SKM-1 treated with dmso at 0.1 percent for 144 hours (cell line): ENCODE data around the gene LRRC74B.
"Not testable (repeated sequence)": the region's sequence is repeated elsewhere in the genome, so short reads cannot be mapped to it uniquely, and the experiment has no call there.

ENCODE experiments used
- DNase-seq: peaks from one replicate; lab custom pipeline; 2025; ENCODE audit not compliant: unreplicated experiment; lab: John Stamatoyannopoulos, UW

LRRC74B gene

DNA sequence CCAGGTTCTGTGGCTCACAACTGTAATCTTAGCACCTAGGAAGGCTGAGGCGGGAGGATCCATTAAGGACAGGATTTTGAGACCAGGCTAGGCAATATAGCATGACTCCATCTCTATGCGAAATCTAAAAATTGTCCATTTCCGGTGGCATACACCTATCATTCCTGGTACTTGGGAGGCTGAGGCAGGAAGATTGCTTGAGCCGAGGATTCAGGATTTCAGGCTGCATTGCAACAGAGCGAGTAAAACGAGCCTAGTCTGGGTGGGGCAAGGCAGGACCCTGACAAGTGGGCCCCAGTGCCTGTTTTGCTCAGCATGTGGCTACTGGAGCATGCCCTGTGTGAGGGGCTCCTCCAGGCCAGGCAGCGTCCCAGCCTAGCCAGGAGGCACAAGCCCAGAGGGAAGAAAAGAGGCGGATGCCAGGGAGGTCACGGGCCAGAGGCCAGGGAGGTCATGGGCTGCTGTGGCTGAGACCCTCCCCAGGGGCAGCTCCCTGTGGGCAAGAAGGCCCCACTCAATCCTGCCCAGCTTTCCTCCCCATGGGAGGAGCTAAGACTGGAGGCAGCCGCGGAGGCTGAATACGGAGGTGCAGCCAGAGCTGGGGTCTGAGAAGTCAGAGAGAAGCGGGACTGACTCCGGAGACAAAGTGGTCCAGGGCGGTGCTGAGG is 8.4 kb downstream of the LRRC74B start:
- DNase-seq, result no peak

GRCh38 chr22:21054714-21055563 is 9.2 kb downstream of the LRRC74B start:
- DNase-seq, result no peak

DNA sequence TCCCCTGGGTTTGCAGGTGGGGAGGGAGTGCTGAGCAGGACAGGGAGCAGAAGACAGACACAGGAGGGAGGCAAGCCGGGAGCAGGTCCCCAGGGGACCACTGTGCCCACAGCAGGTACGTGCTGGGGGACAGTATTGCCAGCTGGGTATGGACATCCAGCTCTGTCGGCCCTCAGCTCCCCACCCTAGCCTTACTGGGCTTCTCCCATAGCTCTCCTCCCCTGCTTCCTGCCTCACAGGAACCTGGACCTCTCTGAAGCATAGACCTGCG is 9.8 kb downstream of the LRRC74B start:
- DNase-seq, result no peak

- DNase-seq, result peak; percentile 35
Observed at GRCh38 chr22:21055880-21056319, 10.2 kb downstream of the LRRC74B start.

DNA sequence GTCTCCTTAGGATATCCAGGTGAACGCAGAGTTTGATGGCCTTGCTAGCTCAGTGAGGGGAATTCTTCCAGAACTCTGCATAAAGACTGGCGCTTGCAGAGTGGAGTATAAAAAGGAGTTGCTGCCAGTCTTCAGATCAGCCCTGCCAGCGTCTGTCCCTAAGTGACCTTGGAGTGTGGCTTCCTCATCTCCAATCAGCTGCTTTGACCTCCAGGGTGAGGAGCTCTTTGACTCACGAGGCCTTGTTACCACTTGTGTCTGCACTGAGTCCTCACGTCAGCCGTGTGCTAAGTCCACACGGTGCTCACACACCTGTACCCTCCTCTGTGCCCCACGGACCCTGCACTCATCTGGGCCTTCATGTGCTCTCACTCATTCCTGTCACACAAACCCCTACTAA is 14.6 kb downstream of the LRRC74B start:
- not testable (repeated sequence) for DNase-seq

DNA sequence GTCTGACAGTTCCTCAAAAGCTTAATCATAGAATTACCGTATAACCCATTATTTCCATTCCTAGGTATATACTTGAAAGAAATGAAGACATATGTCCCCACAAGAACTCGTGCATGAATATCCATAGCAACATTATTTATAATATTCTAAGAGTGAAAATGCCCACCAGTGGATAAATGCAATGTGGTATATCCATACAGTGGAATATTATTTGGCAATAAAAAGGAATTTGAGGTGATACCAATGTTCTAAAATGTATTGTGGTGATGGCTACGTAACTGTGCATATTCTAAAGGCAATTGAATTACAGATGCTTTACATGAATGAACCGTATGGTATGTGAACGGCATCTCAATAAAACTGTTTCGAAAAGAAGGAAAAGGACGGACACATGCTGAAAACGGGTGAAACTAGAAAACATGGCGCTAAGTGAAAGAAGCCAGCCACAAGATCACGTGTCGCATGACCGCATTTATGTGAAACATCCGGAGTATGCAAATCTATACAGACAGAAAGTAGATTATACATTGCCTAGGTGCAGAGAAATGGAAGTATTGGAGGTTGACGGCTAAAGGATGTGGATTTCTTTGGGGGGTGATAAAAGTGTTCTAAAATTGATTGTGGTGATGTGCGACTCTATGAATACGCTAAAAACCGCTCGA is 16.0 kb downstream of the LRRC74B start:
- not testable (repeated sequence) for DNase-seq

- not testable (repeated sequence) for DNase-seq
Observed at GRCh38 chr22:21064425-21064824, 18.7 kb downstream of the LRRC74B start.

DNA sequence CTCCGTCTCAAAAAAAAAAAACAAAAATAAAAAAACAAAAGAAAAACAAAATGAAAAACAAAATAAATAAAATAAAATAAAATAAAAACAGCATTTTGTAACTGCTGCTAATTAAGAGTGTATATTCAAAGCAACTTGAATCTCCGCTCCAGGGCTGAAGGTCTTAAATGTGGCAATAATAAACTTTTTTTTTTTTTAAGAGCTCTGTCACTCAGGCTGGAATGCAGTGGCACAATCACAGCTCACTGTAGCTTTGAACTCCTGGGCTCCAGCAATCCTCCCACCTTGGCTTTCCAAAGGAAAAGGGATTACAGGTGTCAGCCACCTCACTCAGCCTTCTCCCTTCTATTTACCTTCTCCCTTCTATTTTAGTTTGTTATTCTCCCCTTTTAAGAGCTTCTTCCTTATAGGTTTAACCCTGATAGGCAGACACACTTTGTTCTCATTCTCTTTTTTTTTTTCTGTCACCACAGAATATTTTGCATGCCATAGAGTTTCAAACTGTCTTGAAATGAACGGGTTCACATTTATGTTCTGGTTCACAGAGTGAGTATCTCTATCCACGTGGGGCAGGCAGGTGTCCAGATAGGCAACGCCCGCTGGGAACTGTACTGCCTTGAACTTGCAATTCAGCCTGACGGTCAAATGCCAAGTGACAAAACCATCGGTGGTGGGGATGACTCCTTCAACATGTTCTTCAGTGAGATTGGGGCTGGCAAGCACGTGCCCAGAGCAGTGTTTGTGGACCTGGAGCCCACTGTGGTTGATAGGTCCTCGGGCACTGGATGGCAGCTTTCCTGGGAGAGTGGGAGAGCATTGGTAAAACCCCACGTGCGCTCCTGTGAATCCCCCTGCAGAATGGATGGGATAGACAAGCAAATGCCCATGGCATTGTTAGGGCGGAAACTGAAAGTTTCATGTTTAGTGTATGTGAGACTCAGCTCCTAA is 19.4 kb downstream of the LRRC74B start:
- DNase-seq, result no peak

DNA sequence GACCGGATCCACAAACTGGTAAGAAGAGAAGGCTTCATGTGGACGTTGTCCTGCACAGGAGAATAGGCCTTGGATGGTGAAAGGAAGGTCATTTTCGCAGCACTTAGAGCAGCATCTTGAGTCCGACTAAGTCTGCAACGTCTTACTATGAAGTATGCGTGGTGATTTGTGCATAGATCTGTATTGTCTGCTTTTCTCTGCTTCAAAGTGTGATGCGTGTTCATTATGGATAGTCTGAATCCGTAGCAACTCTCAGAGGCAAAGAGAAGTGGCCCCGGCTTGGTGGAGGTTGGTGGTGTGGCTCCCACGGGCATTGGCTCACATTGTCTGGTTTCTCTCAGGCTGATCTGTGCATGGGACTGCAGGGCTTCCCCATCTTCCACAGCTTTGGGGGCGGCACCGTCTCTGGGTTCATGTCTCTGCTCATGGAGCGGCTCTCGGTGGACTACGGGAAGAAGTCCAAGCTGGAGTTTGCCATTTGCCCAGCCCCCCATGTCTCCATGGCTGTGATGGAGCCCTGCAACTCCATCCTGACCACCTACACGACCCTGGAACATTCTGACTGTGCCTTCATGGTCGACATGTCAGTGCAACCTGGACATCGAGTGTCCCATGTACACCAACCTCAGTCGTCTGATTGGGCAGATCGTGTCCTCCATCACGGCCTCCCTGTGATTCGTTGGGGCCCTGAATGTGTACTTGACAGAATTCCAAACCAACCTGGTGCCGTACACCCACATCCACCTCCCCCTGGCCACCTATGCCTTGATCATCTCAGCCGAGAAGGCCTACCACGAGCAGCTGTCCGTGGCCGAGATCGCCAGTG is 21.5 kb downstream of the LRRC74B start:
- no peak for DNase-seq

- no peak for DNase-seq
Observed at GRCh38 chr22:21067901-21068680, 22.3 kb downstream of the LRRC74B start.

DNA sequence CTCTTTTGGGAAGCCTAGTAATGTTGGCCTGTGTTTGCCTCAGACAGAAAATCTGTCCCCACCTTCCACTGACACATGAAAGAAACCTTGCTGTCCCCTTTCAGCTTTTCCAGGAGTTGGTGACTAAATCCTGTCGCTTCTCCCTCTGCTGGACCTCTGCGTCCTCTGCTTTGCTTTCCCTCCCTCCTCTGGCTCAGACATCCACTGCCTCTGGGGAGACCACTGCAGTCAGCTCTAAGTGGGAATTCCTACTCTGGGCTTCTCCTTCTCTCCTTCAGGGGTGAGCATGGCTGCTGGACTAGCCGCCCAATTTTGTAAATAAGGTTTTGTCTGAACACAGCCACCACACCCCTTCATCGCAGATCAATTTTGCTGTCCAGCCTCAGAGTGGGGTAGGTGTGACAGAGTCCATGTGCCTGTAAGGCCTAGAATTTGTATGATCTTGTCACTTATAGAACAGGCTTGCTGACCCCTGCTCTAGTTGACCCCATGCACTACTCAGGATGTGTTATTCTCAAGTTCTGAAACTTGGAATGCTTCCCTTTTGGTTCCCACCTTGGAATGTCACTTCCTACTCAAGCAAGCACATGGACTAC is 23.0 kb downstream of the LRRC74B start:
- no peak for DNase-seq

DNA sequence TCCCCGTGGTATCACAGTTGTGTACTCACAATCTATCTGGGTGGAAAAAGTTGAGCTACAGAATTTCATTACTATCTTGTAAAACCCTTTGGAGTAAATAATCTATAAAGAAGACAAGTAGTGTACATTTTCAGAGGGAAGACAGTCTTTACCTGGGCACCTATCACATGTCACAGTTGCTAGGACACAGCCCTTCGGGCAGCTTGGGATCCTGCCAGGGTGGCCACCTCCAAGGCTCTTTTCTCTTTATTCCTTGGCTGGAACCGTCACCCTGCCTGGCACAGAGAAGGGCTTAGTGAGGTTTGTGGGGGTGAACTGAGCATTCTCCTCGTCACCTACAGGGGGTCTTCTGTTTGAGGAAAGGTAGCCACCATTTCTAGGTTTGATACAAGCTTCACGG is 23.6 kb downstream of the LRRC74B start:
- no peak for DNase-seq

- no peak for DNase-seq
Observed at GRCh38 chr22:21070690-21071615, 25.2 kb downstream of the LRRC74B start.

GRCh38 chr22:21071796-21072195 is 26.1 kb downstream of the LRRC74B start:
- not testable (repeated sequence) for DNase-seq

- DNase-seq, result no peak
Observed at GRCh38 chr22:21073023-21073422, 27.3 kb downstream of the LRRC74B start.

DNA sequence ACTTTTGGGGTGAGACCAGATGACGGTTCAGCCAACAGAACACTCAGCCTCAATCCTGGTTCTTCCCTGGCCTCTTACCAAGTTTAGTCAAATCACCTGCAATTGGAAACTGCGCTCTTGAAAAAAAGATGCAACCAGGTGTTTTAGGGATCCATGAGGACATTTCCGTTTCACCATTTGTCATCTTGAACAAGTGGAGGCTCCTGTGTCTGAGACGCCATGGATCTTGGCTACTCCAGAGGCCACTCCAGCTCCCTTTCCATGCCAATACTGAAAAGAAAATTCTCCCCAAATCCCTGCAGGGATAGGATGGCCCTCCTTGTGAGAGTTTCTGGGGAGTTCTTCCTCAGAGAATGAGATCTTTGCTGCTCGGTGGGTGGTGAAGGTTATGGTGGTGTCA is 27.7 kb downstream of the LRRC74B start:
- no peak for DNase-seq

GRCh38 chr22:21074102-21074715 is 28.5 kb downstream of the LRRC74B start:
- DNase-seq, result peak; percentile 89
